CD4-positive, alpha-beta T cell treated with Interleukin-2 at 100 ng/mL for 4 hours (primary cell): ENCODE data around the gene SLX4IP.

Experiments used
- DNase-seq: peaks from one replicate; pipeline ENCODE4 v3.0.0-alpha.2; 2020; ENCODE audit warnings: low spot score

Gene SLX4IP

GRCh38 chr20:10428008-10428407 is 7.1 kb upstream of the SLX4IP start:
- no peak for DNase-seq

DNA sequence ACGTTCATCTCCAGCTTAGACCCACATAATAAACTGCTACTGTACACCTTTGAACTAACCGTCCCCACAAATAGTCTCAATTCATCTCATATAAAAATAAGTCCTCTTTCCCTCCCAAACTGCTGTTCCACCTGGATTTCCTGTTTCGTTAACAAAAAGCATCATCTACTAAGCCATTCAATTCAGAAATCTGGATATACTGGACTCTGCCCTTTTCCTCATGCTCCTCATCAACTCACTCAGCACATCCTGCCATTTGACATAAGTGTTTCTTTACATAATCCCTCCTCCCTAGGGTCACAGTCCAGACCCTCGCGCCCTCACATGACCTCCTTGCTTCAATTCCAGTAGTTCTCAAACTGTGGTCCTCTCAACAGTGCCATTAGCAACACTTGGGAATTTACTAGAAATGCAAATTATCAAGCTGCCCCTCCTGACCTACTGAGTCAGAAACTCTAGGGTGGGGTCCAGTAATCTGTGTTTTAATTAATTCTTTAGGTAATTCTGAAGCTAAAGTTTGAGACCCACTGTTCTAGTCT is 5.6 kb upstream of the SLX4IP start:
- DNase-seq, result no peak

DNA sequence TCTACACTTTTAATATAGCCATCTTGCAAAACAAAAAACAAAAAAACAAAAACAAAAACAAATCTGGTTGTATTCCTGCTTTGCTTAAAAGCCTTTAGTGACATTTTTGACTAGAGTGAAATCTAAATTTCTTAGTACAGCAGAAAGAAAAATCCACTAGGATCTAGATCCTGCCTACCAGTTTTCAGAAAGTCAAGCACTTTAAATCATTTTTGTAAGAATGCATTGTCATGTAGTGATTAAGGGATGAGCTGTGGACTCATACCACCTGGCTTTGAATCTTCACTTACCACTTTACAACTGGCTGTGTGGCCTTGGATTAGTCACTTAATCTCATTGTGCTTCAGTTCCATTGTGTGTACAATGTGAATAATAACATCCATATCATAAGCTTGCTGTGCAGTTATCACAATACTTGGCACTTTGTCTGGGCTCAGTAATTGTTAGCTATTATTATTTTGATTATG is 5.1 kb upstream of the SLX4IP start:
- peak; percentile 14 for DNase-seq

DNA sequence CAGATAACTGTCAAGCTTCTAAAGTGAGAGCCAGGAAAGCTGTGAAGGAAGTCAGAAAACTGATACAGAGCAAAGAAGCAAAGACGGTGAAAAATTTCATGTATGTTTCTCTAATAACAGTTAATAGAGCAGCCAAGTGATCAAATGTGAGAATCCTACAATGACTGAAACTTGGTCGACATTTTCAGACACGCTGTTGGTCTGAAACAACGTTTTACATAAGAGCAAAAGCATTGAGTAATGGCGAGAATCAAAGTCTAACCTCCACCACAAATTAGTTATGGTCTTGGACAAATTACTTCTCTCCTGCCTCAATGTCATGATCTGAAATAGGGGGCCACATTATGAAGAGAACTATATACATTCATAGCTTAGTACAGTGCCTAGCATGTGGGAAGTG is 4.4 kb upstream of the SLX4IP start:
- no peak for DNase-seq

GRCh38 chr20:10432079-10432478 is 3.0 kb upstream of the SLX4IP start:
- no peak for DNase-seq

- DNase-seq, result no peak
Measured at GRCh38 chr20:10433014-10433622, 2.0 kb upstream of the SLX4IP start.

DNA sequence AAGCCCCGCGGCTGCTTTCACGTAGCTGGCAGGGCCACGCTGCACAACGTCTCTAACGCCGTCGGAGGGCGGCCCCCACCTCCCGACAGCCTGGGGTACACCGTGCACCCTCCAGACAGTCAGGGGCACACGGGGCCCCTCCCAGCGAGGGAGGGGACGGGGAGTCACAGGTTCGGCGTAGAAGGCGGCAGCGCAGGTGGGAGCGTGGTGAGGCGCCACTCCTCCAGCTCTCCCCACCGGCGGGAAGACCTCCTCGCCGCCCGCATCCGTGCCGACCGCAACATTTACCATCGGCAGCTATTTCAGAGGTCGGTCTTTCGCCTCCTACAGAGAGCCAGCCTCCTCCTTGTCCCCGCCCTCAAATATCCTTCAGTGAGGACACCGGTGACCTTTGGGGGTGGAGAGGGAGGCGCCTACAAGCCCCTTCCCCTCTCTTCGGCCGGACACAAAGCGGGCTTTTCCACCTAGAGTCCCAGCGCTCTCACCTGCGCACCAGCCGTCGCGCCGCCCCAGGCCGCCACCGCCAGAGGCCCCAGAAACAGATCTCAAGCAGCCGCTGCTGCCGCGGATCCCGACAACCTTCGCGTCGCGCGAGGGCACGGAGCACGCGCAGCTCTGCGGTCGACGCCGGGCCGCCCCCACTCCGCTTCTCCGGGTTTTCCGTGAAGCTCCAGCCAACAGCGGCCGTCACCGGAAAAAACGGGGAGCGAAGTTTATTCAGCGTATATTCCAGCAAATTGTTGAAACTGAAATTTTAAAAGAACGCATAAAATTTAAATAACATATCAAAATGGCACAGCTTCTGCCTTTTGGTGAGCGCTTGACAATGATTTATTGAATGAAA is 1.3 kb upstream of the SLX4IP start, which contains the start of gene MKKS:
Gene MKKS, minus strand, starts transcription at position 600 of the 844 bp plus-strand sequence. CDS start 20,708 bp downstream, outside the sequence.
- DNase-seq, result peak; percentile 89

DNA sequence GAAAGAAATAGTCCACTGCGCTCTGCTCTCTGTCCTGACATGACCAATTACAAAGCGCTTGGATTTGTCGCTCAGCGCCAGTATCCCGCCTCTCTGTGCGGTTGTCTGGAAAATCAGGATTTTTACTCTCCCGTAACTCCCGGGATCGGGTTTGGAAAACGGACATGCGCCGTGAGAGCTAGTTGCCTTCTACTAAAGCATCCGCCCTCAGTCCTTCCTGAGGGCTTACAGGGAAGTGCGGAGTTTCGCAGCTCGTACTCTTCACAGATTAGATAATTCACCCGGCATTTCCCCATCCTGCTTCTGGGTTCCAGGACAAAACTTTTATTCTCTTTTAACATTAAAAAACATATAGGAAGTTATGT is 656 bp upstream of the SLX4IP start:
- DNase-seq, result peak; percentile 84

DNA sequence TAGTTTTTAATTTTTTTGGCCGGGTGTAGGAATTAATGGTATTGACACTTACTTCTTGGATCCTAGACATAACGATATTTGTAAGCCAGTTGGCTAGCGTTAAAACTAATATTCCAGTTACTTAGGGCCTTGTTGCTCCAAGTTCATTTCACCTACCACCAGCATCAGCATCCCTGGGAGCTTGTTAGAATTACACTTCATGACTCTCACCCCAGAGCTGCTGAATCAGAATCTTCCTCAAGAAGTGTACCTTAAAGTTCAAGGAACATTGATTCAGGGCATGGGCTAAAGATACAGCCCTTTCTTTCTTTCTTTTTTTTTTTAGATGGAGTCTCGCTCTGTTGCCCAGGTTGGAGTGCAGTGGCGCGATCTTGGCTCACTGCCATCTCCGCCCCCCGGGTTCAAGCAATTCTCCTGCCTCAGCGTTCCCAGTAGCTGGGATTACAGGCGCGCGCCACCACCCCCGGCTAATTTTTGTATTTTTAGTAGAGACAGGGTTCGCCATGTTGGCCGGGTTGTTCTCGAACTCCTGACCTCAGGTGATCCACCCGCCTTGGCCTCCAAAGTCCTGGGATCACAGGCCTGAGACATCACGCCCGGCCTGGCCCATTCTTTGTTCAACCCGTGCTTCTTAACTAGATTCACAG is 1.1 kb downstream of the SLX4IP start:
- no peak for DNase-seq

DNA sequence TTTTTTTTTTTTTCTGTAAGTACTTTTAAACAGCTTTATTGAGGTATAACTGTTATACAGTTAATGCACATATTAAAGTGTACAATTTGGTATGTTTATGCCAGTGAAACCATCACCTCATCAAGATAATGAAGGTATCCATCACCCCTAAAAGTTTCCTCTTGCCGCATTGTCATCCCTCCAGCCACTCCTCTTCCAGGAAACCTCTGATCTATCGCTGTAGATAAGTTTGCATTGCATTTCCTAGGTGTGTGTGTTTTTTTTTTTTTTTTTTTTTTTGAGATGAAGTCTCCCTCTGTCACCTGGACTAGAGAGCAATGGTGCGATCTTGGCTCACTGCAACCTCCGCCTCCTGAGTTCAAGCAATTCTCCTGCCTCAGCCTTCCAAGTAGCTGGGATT is 3.1 kb downstream of the SLX4IP start:
- DNase-seq, result peak; percentile 37

GRCh38 chr20:10443936-10444335 is 8.8 kb downstream of the SLX4IP start:
- no peak for DNase-seq

DNA sequence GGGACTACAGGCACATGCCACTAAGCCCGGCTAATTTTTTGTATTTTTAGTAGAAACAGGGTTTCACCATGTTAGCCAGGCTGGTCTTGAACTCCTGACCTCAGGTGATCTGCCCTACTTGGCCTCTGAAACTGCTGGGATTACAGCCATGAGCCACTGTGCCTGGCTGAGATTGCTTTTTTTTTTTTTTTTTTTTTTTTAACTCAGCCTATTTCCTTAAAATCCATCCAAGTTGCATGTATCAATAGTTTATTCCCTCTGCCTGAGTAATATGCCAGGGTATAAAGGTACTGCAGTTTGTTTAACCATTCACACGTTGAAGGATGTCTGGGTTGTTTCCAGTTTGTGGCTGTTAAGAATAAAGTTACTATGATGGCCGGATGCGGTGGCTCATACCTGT is 10.7 kb downstream of the SLX4IP start:
- DNase-seq, result no peak

DNA sequence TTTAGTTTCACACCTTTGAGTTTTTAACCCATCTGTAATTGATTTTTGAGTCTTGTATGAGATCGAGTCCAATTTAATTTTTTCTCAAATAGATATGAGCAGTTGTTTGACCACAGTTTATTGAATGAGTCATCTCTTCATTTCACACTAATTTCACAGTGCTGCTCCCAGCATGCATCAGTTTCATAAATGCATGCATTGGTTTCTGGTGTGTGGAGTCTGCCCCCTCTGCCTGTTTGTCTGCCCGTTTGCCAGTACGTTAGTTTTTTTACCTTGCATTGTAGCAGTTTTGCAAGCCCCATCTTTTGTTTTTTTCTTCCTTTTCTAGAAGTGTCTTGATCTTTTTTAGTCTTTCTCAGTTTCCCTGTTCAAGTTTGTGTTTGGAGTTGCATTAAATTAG is 11.9 kb downstream of the SLX4IP start:
- peak; percentile 77 for DNase-seq

GRCh38 chr20:10448270-10449156 is 13.4 kb downstream of the SLX4IP start:
- DNase-seq, result no peak

GRCh38 chr20:10449270-10449669 is 14.2 kb downstream of the SLX4IP start:
- no peak for DNase-seq

DNA sequence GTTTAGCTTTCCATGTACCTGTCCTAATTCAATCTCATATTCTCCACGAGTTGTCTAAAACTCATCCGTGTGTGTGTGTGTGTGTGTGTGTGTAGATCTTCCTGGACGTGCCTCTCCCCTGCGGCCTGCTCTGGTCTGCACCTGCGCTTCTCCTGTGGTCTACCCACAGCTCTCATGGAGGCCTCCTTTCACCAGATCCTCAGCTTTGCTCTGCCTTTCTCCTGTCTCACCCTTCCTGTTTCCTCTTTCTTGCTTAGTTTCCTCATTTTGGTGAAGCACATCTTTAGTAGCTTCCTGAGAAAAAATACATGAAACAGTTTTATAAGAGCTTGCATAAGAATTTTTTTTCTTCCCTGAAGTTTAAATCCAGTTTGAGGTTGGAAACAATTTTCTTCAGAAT is 18.1 kb downstream of the SLX4IP start:
- peak; percentile 25 for DNase-seq

DNA sequence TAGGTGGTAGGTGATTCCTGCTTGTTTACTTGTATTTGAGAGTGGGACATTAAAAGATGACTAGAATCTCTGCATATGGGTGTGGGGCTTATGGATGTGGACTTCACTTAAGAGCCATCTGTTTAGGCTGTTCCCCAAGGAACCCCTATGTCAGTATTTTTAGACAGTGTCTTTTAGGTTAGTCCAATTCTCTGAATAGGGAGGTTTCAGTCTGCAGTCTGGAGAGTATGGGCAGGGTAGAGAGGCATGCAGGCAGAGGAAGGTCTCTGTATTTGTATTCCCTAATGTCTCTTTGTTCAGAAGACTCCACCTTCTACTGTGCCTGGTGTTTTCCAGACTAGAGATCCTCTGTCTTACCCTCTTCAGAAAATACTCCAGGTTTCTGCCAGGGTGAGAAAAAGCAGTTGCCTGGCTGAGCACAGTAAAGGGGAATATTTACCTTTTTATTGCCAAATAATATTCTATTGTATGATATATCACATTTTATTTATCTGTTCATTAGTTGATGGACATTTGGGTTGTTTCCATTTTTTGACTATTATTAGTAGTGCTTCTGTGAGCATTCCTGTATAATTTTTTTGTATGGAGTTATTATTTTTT is 19.1 kb downstream of the SLX4IP start:
- DNase-seq, result no peak

GRCh38 chr20:10461495-10461894 is 26.4 kb downstream of the SLX4IP start:
- DNase-seq, result no peak

DNA sequence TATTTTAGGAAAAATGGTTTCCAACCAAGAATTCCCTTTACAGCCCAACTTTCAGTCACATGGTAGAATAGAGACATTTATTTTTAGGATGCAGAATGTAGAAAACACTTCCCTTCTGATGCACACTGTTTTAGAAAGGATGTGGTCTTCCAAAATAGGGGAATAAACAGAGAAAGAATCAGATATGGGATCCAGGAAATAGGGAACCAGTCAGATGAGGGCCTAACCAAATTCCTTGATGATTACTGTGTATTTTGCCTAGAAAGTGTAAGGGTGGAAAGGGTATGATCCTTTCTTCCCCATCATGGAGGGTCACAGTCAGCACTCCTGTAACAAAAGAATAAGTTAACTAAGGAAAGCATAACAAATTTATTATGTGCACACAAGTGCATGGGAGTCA is 27.4 kb downstream of the SLX4IP start:
- no peak for DNase-seq

DNA sequence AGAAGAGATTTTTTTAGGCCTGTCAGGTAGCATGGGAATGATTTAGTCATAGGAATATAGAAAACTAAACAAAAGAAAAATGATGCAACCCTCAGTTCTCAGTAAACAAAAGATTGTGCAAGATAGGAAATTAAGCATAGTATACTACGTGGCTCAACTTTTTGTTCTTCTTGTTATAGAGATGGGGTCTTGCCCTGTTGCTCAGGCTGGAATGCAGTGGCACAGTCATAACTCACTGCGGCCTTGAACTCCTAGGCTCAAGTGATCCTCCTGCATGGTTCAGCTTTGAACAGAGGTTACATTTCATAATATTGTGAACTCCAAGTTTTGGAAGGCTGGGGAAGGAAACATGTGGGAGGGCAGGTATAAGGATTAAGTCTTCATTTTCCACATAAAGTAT is 28.5 kb downstream of the SLX4IP start:
- no peak for DNase-seq

DNA sequence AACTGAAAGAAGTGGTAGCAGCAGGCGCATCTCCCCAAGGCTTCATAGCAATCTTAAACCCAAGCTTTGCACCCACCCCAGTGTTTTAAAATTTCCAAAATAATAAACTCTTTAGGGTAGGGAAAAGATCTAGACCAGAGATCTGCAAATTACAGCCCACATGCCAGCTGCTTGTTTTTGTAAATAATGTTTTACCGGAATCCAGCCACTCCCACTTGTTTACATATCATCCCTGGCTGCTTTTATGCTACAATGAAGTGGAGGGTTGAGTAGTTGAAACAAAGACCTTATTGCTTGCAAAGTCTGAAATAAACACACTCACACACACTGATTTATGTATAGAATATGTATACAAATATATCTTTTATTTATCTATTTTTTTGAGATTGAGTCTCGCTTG is 30.0 kb downstream of the SLX4IP start:
- no peak for DNase-seq
